Hindlimb muscle (tissue), 1 donor: Measurements from ENCODE around the gene CD22. TPM values are rescaled to one million over a fixed set of nuclear protein-coding genes. Genes with fewer than 3 reads are reported as not detected.
"Not testable (repeated sequence)": the region's sequence is repeated elsewhere in the genome, so short reads cannot be mapped to it uniquely, and the experiment has no call there.

Experiments
- DNase-seq: peaks from one replicate; pipeline ENCODE4 v3.0.0-alpha.2; 2013
- polyA plus RNA-seq: library from polyadenylated mRNA; unstranded; fragments of 120-200 nt; gene quantifications from one replicate; pipeline ENCODE4 v1.2.1, GENCODE V29; 2013; ENCODE audit not compliant: insufficient read length

The CD22 gene
- polyA plus RNA-seq, 1 donor, result 0.72 TPM

DNA sequence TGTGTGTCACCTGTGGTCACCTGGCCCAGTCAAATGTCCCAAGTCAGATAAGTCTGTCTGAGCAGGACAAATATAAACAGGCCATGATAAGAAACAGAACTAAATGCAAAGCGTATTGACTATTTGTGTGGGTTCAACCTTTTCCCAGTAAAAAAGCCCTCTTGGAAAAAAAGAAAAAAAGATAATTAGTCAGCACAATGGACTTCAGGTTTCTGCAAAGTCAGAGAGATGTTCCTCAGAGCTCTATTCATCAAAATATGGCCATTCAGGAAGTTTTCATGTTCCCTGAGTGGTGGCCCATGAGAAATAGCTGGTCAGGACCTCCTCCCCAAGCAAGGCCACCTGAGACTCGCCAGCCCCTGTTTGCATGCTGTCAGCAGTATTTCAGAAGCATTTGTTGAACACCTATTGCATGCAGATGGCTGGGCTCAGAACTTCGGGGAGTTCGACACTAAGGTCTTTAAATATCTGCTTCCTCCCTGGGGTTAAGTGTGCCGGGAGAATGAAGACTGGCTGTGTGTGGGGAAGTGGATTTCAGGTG lies 32.0 kb downstream of the CD22 start:
- no peak for DNase-seq

DNA sequence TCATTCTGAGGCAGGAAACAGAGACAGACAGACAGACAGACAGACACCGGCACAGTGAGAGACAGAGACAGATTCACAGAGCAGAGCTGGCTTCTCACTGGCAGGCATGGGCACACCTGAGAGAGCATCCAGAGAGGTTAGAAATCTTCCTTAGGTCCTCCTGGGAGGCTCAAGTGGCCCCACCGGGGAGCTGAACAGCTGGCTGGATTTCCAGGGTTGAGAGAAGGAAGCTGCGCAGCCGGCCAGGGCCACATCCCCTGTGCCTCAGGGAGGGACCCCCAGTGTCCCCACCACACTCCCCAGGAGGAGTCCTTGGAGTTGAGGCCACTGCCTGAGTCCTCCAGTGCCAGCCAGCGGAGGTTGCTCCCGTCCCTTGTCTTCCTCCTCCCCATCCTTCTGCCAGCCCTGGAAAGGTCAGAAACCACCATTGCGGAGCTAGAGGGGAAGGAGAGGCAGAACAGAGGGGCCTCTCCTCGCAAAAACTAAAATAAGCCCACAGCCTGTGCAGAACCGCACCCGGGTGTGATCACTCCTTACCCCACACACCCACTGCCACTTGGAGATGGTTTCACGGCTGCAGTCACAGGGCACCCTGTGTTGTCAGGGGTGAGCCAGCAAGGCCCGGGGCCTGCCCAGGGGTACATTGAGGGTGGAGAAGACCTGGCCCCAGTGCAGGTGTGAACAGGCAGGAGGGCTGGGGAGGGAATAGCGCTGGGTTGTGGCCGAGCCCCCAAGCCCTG lies 33.4 kb downstream of the CD22 start:
- DNase-seq, result no peak

GRCh38 chr19:35363001-35363590 lies 34.1 kb downstream of the CD22 start:
- DNase-seq, result no peak

GRCh38 chr19:35363711-35364425 lies 34.9 kb downstream of the CD22 start:
- no peak for DNase-seq

DNA sequence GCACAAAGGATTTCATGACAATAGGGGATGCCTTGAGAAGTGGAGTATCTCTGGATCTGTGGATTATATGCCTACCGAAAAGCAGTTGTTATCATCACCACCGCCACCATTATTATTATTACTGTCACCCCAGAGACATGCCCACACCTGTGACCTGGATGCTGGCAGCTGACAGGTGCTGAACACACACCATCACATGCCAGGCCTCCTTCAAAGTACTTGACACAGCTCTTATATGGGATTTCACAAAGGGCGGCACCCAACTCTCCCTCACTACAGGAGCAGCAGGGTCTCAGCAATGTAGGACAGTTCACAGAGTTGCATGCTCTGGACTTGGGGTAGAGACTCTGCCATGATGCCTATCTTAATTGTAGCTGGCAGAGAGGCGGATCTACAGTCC lies 36.3 kb downstream of the CD22 start:
- DNase-seq, result no peak

DNA sequence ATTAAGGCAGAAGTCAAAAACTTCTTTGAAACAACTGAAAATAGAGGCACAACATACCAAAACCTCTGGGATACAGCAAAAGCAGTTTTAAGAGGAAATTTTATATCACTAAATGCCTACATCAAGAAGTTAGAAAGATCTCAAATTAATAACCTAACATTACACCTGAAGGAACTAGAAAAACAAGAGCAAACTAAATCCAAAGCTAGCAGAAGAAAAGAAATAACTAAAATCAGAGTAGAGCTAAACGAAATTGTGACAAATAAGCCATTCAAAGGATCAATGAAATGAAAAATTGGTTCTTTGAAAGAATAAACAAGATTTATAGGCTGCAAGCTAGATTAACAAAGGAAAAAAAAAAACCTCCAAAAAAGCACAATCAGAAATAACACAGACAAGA lies 39.4 kb downstream of the CD22 start:
- no peak for DNase-seq

GRCh38 chr19:35369522-35369921 lies 40.5 kb downstream of the CD22 start:
- DNase-seq, result no peak

- no peak for DNase-seq
These were observed 41.7 kb downstream of the CD22 start, which contains the start of gene GPR42 for GRCh38 chr19:35370722-35371121. GPR42 (plus strand) TSS chr19:35371068; CDS start chr19:35371360, 292 bp downstream.

DNA sequence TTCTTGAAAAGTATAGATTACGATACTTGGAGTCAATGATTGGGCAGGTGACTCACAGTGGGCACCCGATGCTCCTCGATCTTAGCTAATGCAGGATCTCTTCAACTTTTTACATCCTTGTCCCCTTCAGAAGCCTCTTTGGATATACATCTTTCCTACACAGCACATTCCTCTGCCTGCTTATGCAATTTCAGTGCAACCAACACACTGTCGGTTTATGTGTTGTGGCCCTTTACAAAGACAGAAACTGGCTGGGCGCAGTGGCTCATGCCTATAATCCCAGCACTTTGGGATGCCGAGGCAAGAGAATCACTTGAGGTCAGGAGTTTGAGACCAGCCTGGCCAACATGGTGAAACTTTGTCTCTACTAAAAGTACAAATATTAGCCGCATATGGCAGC lies 44.5 kb downstream of the CD22 start:
- DNase-seq, result no peak

DNA sequence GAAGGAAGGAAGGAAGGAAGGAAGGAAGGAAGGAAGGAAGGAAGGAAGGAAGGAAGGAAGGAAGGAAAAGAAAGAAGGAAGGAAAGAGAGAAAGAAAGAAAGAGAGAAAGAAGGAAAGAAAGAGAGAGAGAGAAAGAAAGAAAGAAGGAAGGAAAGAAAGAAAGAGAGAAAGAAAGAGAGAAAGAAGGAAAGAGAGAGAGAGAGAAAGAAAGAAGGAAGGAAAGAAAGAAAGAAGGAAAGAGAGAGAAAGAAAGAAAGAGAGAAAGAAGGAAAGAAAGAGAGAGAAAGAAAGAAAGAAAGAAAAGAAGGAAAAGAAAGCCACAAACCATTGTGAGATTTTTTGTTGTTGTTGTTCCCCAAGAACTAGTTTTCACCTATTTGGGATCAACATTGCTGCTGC lies 45.0 kb downstream of the CD22 start:
- not testable (repeated sequence) for DNase-seq

GRCh38 chr19:35375505-35376307 lies 46.7 kb downstream of the CD22 start:
- no peak for DNase-seq

DNA sequence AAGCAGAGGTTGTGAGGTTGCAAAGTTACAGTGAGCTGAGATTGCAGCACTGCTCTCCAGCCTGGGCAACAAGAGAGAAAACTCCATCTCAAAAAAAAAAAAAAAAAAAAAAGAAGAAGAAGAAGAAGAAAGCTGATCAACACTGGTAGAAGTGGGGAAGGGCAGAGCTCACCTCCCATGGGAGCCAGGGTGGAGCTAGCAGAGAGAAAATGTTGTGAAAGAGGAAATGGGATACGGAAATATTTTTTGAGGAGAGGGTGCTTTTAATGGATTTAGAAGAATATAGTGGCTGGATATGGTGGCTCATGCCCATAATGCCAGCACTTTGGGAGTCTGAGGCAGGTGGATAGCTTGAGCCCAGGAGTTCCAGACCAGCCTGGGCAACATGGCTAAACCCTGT lies 48.7 kb downstream of the CD22 start:
- no peak for DNase-seq

GRCh38 chr19:35378356-35378755 lies 49.4 kb downstream of the CD22 start:
- no peak for DNase-seq

- DNase-seq, result not testable (repeated sequence)
These were observed 50.6 kb downstream of the CD22 start for GRCh38 chr19:35379545-35379944.

DNA sequence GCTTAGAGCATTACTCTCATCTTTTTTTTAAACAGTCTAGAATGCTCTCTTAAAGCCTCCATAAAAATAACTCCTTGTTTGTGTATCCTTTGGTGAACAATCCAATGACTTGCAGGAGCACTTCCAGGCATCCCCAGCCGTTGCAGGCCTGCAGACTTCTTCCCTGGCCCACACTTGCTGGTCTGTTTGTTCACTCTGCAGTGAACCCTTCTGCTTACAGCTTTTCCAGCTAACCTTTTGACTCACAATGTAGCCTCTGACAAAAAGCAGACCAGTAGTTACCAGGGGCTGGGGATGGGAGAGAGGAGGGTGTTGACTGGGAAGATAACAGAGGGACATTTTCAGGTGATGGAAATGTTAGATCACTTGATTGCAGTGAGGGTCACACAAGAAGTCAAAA lies 51.0 kb downstream of the CD22 start:
- DNase-seq, result no peak

- no peak for DNase-seq
These were observed 51.6 kb downstream of the CD22 start for GRCh38 chr19:35380450-35381124.

DNA sequence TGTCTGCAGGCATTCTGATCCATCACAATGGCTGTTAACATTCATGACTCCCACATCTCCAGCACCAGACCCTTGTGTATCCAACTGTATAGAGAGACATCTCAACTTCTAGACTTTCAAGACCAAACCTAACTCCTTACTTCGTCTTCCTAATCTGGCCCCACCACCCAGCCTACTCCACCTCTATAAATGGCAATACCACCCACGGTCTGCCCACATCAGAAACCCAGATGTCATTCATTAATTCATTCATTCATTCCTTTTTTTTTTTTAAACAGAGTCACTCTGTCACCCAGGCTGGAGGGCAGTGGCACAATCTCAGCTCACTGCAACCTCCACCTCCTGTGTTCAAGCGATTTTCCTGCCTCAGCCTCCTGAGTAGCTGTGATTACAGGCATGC lies 52.3 kb downstream of the CD22 start:
- no peak for DNase-seq

GRCh38 chr19:35381926-35382325 lies 52.9 kb downstream of the CD22 start:
- DNase-seq, result no peak

DNA sequence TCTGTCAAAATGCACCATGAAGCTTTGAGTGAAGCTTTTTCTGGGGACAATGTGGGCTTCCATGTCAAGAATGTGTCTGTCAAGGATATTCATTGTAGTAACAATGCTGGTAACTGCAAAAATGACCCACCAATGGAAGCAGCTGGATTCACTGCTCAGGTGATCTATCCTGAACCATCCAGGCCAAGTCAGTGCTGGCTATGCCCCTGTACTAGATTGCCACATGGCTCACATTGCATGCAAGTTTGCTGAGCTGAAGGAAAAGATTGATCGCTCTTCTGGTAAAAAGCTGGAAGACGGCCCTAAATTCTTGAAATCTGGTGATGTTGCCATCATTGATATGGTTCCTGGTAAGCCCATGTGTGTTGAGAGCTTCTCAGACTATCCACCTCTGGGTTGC lies 54.5 kb downstream of the CD22 start:
- no peak for DNase-seq

GRCh38 chr19:35388277-35389054 lies 59.5 kb downstream of the CD22 start:
- DNase-seq, result no peak

- DNase-seq, result no peak
These were observed 60.3 kb downstream of the CD22 start for GRCh38 chr19:35389192-35389861.
